ENCODE measurements around the gene ECD.
A peak's percentile ranks its signal among the peaks of the same experiment; 100 is the strongest.
"Not testable (repeated sequence)": the region's sequence is repeated elsewhere in the genome, so short reads cannot be mapped to it uniquely, and the experiment has no call there.

Gene ECD

GRCh38 chr10:73156054-73156453, 11.8 kb downstream of the ECD start:
- no peak for DNase-seq

GRCh38 chr10:73152009-73152408, 15.8 kb downstream of the ECD start:
- DNase-seq = no peak

- not testable (repeated sequence) for DNase-seq
Measured at GRCh38 chr10:73150633-73151413, 17.0 kb downstream of the ECD start.

- no peak for DNase-seq
Measured at GRCh38 chr10:73141603-73142002, 26.2 kb downstream of the ECD start.

GRCh38 chr10:73139251-73139650, 28.6 kb downstream of the ECD start:
- no peak for DNase-seq

GRCh38 chr10:73136627-73137026, 31.2 kb downstream of the ECD start:
- DNase-seq = no peak

GRCh38 chr10:73134727-73135126, 33.1 kb downstream of the ECD start:
- DNase-seq = no peak

- DNase-seq = no peak
Measured at GRCh38 chr10:73131913-73132686, 35.7 kb downstream of the ECD start.

- DNase-seq = no peak
Measured at GRCh38 chr10:73131301-73131700, 36.5 kb downstream of the ECD start.

- no peak for DNase-seq
Measured at GRCh38 chr10:73126343-73126742, 41.5 kb downstream of the ECD start.

GRCh38 chr10:73119952-73120351, 47.9 kb downstream of the ECD start:
- DNase-seq = no peak

- no peak for DNase-seq
Measured at GRCh38 chr10:73119457-73119856, 48.4 kb downstream of the ECD start.

GRCh38 chr10:73117976-73118743, 49.6 kb downstream of the ECD start:
- no peak for DNase-seq

GRCh38 chr10:73116017-73116416, 51.8 kb downstream of the ECD start:
- DNase-seq = no peak

GRCh38 chr10:73113551-73113950, 54.3 kb downstream of the ECD start:
- no peak for DNase-seq

GRCh38 chr10:73112032-73112431, 55.8 kb downstream of the ECD start:
- DNase-seq = not testable (repeated sequence)

- peak; percentile 22 to 29 for DNase-seq
Measured at GRCh38 chr10:73110345-73110849, 57.4 kb downstream of the ECD start, which contains the start of gene NUDT13. NUDT13 (plus strand) TSS chr10:73110455; CDS start chr10:73114366, 3,911 bp downstream.

GRCh38 chr10:73109248-73109652, 58.6 kb downstream of the ECD start:
- not testable (repeated sequence) for DNase-seq

GRCh38 chr10:73106301-73106700, 61.5 kb downstream of the ECD start:
- no peak for DNase-seq

GRCh38 chr10:73099141-73099540, 68.7 kb downstream of the ECD start:
- DNase-seq = no peak

GRCh38 chr10:73097305-73097670, 70.5 kb downstream of the ECD start:
- no peak for DNase-seq

GRCh38 chr10:73096449-73097304, 71.1 kb downstream of the ECD start, which contains the start of gene P4HA1:
P4HA1 (minus strand) TSS chr10:73096866; CDS start chr10:73074883, 21,983 bp downstream.
- DNase-seq = peak; percentile 96 to 98

All from activated CD4-positive, alpha-beta T cell treated with anti-CD3 and anti-CD28 coated beads, Interleukin-2, amount 50 U/mL, for 4 hours (primary cell).